ENCODE measurements around the gene CRK.
A peak's percentile ranks its signal among the peaks of the same experiment; 100 is the strongest.
"Not testable (repeated sequence)": the region's sequence is repeated elsewhere in the genome, so short reads cannot be mapped to it uniquely, and the experiment has no call there.

CRK gene

GRCh38 chr17:1423456-1424135 lies 32.4 kb downstream of the CRK start:
- no peak for DNase-seq (ENCODE audit: low read depth in 2 of 2)

DNA sequence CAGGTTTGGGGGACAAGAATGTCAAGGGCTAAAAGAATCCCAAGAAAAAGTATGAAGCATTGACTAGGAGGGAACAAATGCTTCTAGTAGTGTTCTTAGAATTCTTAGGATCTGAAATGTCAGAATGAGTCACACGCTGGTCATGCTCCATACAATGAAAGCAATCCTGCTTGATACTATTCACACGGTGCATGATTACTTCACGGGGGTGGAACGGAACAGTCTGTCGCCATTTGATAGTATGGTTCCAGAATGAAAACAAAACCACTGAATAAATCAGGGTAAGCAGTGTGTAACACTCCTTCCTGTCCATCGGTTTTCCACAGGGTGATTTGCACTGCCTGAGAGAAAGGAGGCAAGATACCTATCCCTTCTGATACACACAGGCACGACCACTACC lies 33.1 kb downstream of the CRK start:
- peak in 1 of 2 donors; percentile 9 for DNase-seq (ENCODE audit: low read depth in 2 of 2)

GRCh38 chr17:1421470-1421869 lies 34.6 kb downstream of the CRK start:
- DNase-seq (ENCODE audit: low read depth in 2 of 2): no peak

- no peak for DNase-seq (ENCODE audit: low read depth in 2 of 2)
Measured at GRCh38 chr17:1420981-1421380, 35.1 kb downstream of the CRK start.

- no peak for DNase-seq (ENCODE audit: low read depth in 2 of 2)
Measured at GRCh38 chr17:1420163-1420562, 35.9 kb downstream of the CRK start.

DNA sequence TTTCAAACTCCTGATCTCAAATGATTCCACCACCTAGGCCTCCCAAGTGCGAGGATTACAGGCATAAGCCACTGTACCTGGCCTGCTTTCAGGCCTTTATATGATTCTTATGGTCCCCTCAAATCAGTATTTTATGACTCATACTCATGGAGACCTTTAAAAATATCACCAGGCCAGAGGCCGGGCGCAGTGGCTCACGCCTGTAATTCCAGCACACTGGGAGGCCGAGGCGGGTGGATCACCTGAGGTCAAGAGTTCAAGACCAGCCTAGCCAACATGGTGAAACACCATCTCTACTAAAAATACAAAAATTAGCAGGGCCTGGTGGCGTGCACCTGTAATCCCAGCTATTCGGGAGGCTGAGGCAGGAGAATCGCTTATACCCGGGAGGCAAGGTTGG lies 37.6 kb downstream of the CRK start:
- DNase-seq (ENCODE audit: low read depth in 2 of 2): not testable (repeated sequence)

- DNase-seq (ENCODE audit: low read depth in 2 of 2): no peak
Measured at GRCh38 chr17:1416414-1416813, 39.6 kb downstream of the CRK start.

DNA sequence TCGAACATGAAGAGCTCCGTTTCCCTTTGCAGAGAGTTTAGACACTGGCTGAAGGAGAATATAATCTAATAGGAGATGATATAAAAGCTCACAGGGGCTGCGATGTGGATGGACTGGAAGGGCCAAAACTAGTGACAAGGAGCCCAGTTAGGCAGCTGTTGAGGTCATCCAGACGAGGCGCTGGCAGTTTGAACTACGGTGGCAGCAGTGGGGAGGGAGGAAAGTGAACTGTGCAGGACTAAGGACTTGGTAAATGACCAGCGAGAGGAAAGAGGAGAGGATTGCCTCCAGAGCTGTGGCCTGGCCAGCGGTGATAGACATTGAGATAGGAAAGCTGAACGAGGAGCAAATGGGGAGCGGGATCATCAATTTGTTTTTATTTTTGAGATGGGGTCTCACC lies 41.4 kb downstream of the CRK start:
- DNase-seq (ENCODE audit: low read depth in 2 of 2): no peak

DNA sequence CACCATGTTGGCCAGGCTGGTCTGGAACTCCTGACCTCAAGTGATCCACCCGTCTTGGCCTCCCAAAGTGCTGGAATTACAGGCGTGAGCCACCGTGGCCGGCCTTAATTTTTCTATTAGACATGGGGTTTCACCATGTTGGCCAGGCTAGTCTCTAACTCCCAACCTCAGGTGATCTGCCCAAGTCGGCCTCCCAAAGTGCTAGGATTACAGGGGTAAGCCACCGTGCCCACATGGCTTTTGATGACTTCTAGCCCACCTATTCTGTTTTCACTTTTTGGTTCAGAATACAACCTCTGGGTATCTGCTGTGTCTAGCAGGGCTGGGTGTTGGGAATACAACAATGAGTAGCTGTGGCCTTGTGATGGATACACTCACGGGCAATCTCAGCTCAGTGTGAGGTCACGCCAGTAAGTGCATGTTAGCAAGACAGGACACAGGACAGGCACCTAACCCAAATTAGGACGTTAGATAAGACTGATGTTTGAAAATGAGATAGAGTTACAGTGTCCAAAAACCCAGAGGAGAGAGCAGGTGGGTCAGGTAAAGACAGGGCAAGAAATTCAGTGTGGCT lies 41.9 kb downstream of the CRK start:
- no peak for DNase-seq (ENCODE audit: low read depth in 2 of 2)

DNA sequence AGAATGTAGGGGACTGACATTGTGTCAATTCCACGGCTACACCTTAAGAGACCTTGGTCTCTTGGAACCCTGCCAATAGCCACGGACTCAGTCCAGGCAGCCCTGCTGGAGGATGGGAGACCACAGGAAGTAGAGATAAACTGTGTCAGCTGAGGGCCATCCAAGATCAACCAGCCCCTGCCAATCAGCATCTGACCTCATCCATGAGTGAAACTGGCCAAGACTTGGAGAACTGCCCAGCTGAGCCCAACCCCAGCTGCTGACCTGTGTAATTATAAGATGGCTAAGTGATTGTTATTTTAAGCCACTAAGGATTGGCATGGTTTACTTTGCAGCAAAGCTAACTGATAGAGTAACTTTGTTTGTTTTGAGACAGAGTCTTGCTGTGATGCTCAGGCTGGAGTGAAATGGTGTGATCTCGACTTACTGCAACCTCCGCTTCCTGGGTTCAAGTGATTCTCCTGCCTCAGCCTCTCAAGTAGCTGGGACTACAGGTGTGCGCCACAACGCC lies 42.7 kb downstream of the CRK start:
- no peak for DNase-seq (ENCODE audit: low read depth in 2 of 2)

DNA sequence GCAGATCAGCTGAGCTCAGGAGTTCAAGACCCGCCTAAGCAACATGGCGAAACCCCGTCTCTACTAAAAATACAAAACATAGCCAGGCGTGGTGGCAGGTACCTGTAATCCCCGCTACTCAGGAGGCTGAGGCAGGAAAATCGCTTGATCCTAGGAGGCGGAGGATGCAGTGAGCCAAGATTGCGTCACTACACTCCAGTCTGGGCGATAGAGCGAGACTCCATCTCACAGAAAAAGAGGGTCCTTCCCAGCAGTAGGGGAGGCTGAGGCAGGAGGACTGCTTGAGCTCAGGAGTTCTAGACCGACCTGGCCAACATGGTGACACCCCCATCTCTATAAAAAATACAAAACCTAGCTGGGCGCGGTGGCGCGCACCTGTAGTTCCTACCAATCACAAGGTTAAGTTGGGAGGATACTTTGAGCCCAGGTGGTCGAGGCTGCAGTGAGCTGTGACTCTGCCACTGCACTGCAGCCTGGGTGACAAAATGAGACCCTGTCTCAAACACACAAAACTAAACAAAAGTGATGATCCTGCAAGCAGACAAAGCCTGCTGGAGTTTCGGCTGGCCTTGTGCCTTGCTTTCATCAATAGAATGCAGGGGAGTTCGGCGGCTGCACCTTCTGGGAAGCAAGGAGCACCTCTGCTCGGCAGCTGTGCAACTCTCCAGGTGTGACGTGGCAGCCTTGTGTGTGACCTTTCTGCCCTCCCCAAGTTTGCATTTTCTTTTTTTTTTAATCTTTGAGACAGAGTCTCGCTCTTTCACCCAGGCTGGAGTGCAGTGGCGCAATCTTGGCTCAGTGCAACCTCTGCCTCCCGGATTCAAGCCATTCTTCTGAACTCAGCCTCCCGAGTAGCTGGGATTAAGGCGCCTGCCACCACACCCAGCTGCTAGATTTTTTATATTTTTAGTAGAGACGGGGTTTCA lies 43.6 kb downstream of the CRK start:
- no peak for DNase-seq (ENCODE audit: low read depth in 2 of 2)

DNA sequence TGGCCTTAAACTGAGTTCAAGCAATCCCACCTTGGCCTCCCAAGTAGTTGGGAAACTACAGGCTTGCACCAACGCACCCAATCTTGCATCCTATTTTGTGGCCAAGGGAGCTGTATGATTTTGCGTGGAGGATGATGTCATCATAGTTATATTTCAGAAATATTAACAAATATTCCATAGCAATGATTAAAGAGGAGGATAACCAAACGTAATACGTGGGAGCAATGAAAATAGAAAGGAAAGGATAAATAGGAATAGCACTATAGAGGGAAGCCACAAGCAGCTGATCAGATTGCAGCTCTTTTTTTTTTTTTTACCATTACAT lies 53.8 kb downstream of the CRK start:
- no peak for DNase-seq (ENCODE audit: low read depth in 2 of 2)

DNA sequence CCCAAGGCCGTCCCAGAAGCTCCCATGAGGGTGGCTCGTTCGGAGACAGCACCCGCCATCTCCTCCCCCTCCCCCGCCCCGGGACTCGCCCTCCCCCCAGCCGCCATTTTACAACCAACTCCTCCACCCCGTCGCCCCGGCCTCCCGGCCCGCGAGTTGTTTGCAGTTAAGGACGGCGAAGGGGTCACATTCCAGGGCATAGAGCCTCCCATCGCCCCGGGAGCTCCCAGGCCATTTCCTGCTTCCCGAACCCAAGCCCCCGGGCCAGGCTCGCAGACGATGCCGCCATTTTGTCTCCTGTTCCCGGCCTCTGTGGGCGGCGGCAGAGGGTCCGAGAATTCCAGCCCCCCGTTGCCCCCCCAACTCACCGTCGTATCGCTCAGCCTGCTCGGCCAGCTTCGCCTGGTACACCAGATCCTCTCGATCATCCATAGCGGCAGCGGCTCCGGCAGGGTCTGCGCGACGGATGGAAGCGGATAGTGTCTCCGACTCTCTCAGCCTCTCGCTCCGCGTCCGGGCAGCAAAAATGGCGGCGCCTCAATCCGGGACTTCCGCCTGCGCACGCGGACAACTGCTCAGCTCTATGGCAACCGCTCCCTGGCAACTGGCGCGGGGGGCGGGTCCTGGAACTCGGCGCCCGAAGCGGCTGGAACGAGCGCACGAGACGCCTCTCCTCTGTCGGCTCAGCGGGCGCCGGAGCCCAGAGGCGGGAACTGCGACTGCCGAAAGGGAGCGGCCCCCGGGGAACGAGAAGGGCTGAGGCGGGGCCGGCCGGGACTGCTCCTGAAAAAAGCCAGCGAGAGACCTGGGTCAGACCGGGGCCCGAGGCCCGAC lies 56.1 kb downstream of the CRK start, which contains the start of gene YWHAE:
YWHAE (minus strand) TSS at position 544 of the 834 bp plus-strand sequence; CDS start at position 432, 112 bp downstream.
- peak; percentile 93 to 97 for DNase-seq (ENCODE audit: low read depth in 2 of 2)

DNA sequence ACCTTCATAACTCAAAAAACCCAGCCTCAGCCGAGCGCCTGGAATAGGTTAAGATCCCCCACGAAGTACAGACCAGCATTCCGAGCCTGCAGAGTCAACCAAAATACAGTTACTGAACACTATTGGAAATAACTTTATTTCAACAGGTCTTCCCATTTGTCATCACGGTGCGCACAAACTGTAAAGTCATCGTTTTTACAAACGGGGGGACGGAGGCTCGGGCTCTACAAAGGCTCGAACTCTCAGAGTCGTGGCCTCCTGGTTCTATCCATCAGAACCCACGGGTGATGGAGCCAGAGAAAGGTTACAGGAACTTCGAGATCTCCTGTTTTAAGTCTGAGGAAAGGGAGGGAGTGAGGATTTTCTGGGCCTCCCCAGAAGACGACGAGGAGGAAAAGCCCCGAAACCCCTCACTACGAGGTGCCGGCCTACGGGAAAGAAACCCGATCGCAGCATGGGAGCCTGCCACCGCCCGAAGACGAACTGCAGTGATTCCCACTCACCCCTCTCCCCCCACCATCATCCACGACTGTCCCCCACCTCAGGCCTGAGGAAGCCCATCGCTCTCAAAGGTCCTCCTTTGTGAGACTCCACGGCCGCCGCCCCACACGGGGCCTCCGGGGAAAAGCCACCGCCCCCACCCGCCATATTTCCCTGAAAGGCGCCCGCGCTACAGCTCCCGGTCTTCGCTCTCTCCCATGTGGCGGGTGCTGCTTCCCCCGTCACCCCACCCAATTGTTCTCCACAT lies 56.9 kb downstream of the CRK start:
- peak in 1 of 2 donors; percentile 49 for DNase-seq (ENCODE audit: low read depth in 2 of 2)

GRCh38 chr17:1398028-1398427 lies 58.0 kb downstream of the CRK start:
- no peak for DNase-seq (ENCODE audit: low read depth in 2 of 2)

GRCh38 chr17:1395876-1396665 lies 60.0 kb downstream of the CRK start:
- not testable (repeated sequence) for DNase-seq (ENCODE audit: low read depth in 2 of 2)

- no peak for DNase-seq (ENCODE audit: low read depth in 2 of 2)
Measured at GRCh38 chr17:1391577-1391976, 64.5 kb downstream of the CRK start.

GRCh38 chr17:1390432-1391367 lies 65.3 kb downstream of the CRK start:
- no peak for DNase-seq (ENCODE audit: low read depth in 2 of 2)

All from stimulated activated CD8-positive, alpha-beta memory T cell treated with anti-CD3 and anti-CD28 coated beads, Interleukin-7, amount 100 ng/mL, for 4 hours (primary cell).